ENCODE measurements around the gene MEIS3. TPM values are rescaled to one million over a fixed set of nuclear protein-coding genes. Genes with fewer than 3 reads are reported as not detected.
"Not testable (repeated sequence)": the region's sequence is repeated elsewhere in the genome, so short reads cannot be mapped to it uniquely, and the experiment has no call there.

Gene MEIS3
- total and polyA plus RNA-seq, 5 experiments from 2014 or later, result not detected

DNA sequence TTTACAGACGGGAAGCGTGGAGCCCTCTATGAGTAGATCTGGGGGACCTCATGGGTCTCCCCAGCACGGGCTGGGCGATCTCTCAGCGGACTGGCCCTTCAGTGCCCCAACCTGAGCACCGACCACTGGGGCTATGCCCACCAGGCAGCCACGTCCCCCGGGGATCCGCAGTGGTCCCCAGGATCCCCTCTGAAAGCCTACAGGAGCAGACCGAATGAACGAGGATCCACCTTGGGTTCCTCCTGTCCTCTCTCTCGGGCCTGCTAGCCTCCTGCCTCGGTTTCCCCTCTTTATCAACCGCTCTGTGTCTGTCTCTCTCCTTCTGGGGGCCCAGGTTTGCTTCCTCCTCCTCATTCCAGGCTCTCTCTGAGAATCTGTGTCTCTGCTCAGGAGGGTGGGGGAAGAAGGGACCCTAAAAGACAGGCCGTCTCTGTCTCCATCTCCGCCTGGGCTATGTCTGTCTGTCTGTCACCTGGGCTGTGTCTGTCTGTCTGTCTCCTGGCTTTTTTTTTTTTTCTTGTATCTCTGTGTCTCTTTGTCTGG, 2.0 kb upstream of the MEIS3 start:
- H3K27me3 Mint-ChIP-seq, result peaks cover 34 to 91% (median 78%) of the 10 kb centered on the region in 5 donors
- H3K9me3 Mint-ChIP-seq, result no peaks in the 10 kb centered on the region
- peak overlapping the region in 2 of 10 donors; percentile 70 for H3K27ac Mint-ChIP-seq
- ATAC-seq (no peak), DNase-seq (no peak)
- H3K4me3 Mint-ChIP-seq, result peak overlapping the region in 5 of 10 donors; percentile 9 to 63 (median 34)
- peaks cover 25 to 67% (median 44%) of the 10 kb centered on the region in 4 donors for H3K4me1 Mint-ChIP-seq
- POLR2A ChIA-PET, result no interaction called here
- H3K36me3 Mint-ChIP-seq, result peaks cover 0 to 13% (median 10%) of the 10 kb centered on the region in 3 donors

DNA sequence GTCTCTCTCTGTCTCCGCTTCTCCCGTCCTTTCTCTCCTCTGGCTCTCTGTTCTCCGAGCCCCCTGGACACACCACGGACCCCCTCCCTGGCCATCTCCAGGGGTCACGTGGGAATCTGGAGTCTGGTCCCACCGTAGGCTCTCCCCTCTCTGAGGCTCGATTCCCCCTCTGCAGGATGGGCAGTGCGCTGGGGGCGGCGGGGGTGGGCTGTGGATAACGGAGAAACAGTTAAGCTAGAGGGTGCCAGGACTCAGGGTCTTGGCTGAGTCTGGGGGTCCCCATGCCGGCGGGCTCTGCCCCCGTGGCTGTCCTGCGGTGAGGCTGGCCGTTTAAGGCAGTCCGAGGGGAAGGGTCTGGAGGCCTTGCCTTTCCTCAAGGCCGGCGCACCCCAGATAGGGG, 462 bp upstream of the MEIS3 start:
- H3K9me3 Mint-ChIP-seq, result no peaks in the 10 kb centered on the region
- ATAC-seq, result no peak
- H3K4me1 Mint-ChIP-seq, result peaks cover 25 to 69% (median 45%) of the 10 kb centered on the region in 4 donors
- no peak overlapping the region for H3K27ac Mint-ChIP-seq
- H3K36me3 Mint-ChIP-seq, result peaks cover 0 to 13% (median 10%) of the 10 kb centered on the region in 3 donors
- peak overlapping the region in 1 of 10 donors; percentile 25 for H3K4me3 Mint-ChIP-seq
- POLR2A ChIA-PET, result no interaction called here
- no peak for DNase-seq
- peaks cover 32 to 91% (median 84%) of the 10 kb centered on the region in 5 donors for H3K27me3 Mint-ChIP-seq

DNA sequence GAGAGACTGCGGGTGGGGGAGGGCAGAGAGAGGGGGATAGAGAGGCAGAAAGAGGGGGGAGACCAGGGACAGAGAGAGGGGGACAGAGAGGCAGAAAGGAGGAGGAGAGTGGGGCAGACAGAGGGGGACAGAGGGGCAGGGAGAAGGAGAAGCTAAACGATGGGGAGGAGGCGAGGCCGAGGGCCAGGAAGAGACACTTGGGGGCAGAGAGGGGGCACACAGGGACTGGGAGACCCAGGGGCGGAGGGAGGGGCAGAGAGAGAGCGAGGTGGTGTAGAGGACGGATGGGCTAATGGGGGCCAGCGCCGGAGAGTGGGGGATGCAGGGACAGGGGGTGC, 666 bp downstream of the MEIS3 start:
- Mint-ChIP-seq H3K27ac (peak overlapping the region in 1 of 10 donors; percentile 48), H3K4me1 (peaks cover 25 to 69% (median 45%) of the 10 kb centered on the region in 4 donors), H3K9me3 (no peaks in the 10 kb centered on the region), H3K27me3 (peaks cover 35 to 91% (median 83%) of the 10 kb centered on the region in 5 donors), H3K36me3 (peaks cover 0 to 13% (median 10%) of the 10 kb centered on the region in 3 donors), H3K4me3 (peak overlapping the region in 7 of 10 donors; percentile 15 to 87 (median 72))
- peak in 1 of 2 donors; percentile 24 for ATAC-seq
- POLR2A ChIA-PET, result interaction anchor here (0.8 kb wide), 1 partner anchor 9 kb away, joined by 3 read pairs; no protein-coding TSS in a partner anchor
- DNase-seq, result no peak

DNA sequence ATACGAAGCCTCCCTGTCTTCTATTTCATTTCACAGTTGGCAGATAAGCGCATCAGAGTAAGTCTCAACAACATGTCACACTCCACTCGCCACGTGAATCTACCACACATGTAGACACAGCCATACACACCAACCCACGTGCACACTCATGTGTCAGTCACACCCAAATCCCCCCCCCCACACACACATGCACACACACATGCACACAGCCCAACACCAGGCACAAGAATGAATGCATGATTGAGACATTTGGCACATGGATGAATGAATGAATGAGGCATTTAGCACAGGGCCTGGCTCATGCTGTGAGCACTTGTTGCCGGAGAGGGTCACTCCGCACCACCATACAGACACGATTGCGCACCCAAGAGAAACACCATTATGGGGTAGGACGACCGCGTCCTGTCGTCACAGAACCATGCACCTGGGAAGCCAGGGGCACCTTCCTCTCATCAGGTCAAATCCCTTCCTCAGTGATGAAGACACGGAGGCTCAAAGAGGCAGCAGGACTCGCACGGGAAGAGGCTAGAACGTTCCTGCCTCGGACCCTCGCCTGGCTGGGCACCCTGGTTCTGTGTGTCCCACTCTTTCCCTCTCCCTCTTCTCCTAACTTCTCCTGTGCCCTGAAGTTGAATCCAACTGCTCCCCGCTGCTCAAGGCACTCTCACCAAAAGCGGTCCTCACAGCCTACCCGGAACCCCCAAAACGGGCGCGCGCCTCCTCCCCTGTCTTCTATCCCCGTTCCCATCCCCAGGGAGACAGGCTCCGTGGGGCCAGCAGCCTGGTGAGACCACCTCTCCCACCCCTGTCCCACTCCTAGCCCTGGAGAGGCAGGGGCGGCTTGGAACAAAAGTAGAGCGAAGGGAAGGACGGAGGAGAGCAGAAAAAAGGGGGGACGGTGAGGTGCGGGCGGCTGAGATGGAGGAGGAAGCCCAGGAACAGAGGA, 1.3 kb downstream of the MEIS3 start:
- peak; percentile 21 to 51 for ATAC-seq
- DNase-seq, result no peak
- Mint-ChIP-seq H3K27ac (peak overlapping the region in 4 of 10 donors; percentile 15 to 50 (median 44)), H3K4me1 (peaks cover 25 to 63% (median 40%) of the 10 kb centered on the region in 4 donors), H3K4me3 (peak overlapping the region; percentile 46 to 87 (median 64)), H3K9me3 (no peaks in the 10 kb centered on the region), H3K27me3 (peaks cover 36 to 91% (median 77%) of the 10 kb centered on the region in 5 donors), H3K36me3 (peaks cover 0 to 11% (median 9%) of the 10 kb centered on the region in 3 donors)
- POLR2A ChIA-PET, result interaction anchor here (0.8 kb wide), 1 partner anchor 10 kb away, joined by 3 read pairs; no protein-coding TSS in a partner anchor

DNA sequence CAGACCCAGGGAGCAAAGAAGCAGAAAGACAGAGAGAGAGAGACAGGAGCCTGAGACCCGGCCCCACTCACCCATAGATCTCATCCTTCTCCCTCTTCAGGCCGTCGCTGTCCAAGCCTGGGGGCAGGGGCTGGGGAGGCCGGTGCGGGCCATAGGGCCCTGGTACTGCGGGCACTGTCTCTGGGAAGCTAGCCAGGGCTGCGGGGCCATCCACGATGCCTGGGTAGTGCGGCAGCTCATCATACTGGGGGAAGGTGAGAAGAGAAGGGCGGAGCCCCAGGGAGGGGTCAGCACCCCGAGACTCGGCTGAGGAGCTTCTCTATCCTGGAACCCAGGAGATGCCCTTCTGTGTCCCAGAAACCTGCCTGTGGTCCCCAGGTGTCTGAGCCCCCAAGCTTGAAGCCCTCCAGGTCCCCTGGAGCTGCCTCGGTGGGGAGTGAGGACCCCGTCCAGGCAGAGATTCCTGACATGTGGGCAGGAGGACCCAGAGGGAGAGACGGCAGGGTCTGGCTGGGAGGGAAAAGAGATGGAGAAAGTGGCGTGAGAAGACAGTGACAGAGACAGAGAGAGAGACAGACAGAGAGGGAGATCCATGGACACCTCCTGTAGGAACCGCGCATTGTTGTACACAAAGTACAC, 2.1 kb downstream of the MEIS3 start:
- no peak overlapping the region for H3K27ac Mint-ChIP-seq
- H3K27me3 Mint-ChIP-seq, result peaks cover 28 to 84% (median 69%) of the 10 kb centered on the region in 5 donors
- H3K4me3 Mint-ChIP-seq, result peak overlapping the region in 9 of 10 donors; percentile 9 to 87 (median 63)
- DNase-seq (no peak), ATAC-seq (no peak)
- H3K9me3 Mint-ChIP-seq, result no peaks in the 10 kb centered on the region
- peaks cover 0 to 6% (median 1%) of the 10 kb centered on the region in 3 donors for H3K36me3 Mint-ChIP-seq
- POLR2A ChIA-PET, result no interaction called here
- peaks cover 23 to 55% (median 33%) of the 10 kb centered on the region in 4 donors for H3K4me1 Mint-ChIP-seq

DNA sequence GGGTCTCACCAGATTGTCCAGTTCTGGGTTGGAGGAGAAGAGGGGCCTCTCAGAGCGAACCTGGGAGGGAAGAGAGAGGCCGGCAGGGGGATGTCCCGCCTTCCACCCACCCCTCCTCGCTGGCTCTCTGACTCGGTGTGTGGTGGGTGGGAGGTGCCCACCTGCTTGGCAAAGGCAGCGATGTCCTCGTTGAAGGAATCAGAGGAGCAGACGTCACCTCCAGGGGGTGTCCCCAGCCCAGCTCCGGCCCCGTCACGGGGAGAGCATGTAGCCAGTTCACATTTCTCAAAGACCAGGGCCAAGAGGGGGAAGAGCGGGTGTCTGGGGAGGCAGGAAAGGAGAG, 2.7 kb downstream of the MEIS3 start:
- Mint-ChIP-seq H3K27me3 (peaks cover 26 to 78% (median 64%) of the 10 kb centered on the region in 5 donors), H3K36me3 (peaks cover 0 to 5% (median 0%) of the 10 kb centered on the region in 3 donors), H3K4me1 (peaks cover 22 to 49% (median 30%) of the 10 kb centered on the region in 4 donors), H3K9me3 (no peaks in the 10 kb centered on the region), H3K27ac (no peak overlapping the region), H3K4me3 (peak overlapping the region in 1 of 10 donors; percentile 9)
- ATAC-seq, result no peak
- POLR2A ChIA-PET, result no interaction called here
- DNase-seq, result no peak

DNA sequence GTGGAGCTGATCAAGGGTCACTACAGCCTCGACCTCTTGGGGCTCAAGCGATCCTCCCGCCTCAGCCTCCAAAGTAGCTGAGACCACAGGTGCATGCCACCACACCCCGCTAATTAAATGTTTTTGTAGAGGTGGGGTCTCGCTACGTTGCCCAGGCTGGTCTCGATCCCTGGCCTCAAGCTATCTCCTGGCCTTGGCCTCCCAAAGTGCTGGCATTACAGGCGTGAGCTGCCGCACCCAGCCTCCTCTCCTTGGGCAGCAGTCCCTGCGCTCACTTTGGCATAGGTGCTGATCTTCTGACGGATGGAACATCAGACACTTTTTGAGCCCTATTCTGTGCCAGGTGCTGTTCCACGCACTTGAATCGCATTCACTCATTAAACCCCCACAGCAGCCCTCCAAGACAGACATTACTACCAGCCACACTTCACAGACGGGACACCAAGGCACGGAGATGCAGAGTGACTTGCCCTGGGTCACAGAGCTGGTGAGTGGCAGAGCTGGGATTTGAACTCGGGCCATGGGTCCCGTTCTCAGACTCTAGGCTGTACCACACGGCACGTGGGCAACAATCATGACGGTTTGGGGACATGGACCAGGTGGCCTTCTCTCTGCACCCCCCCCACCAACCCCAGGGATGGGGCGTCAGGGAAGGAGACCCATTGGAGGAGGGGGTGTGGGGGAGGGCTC, 3.2 kb downstream of the MEIS3 start:
- peaks cover 0 to 5% (median 0%) of the 10 kb centered on the region in 3 donors for H3K36me3 Mint-ChIP-seq
- ATAC-seq, result no peak
- H3K4me3 Mint-ChIP-seq, result peak overlapping the region in 2 of 10 donors; percentile 31 to 52
- no peak for DNase-seq
- POLR2A ChIA-PET, result interaction anchor here (0.6 kb wide), 1 partner anchor 273 kb away, joined by 3 read pairs; no protein-coding TSS in a partner anchor
- peak overlapping the region in 1 of 10 donors; percentile 34 for H3K27ac Mint-ChIP-seq
- peaks cover 17 to 43% (median 25%) of the 10 kb centered on the region in 4 donors for H3K4me1 Mint-ChIP-seq
- no peaks in the 10 kb centered on the region for H3K9me3 Mint-ChIP-seq
- peaks cover 23 to 73% (median 59%) of the 10 kb centered on the region in 5 donors for H3K27me3 Mint-ChIP-seq

DNA sequence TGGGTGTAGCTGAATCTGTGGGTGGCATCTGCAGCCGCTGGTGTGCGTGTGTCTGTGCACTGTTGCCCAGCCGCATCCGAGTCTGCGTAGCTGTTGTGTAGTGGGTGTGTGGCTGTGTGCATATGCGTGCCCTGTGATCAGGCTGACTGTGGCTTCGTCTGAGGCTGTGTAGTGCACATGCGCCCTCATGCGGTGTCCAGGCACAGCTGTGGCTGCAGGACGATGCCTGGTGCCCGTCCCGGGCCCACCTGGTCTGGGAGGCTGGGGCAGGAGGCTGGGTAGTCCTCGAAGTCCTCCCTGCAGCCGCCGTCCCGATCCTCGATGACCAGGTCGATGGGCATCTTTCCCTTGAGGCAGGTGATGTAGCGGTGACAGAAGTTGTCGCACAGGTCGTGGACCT, 4.9 kb downstream of the MEIS3 start:
- DNase-seq, result no peak
- Mint-ChIP-seq H3K27me3 (peaks cover 23 to 60% (median 45%) of the 10 kb centered on the region in 5 donors), H3K27ac (peak overlapping the region in 1 of 10 donors; percentile 60), H3K9me3 (no peaks in the 10 kb centered on the region), H3K36me3 (no peaks in the 10 kb centered on the region), H3K4me1 (peaks cover 10 to 28% (median 16%) of the 10 kb centered on the region in 4 donors), H3K4me3 (peak overlapping the region in 1 of 10 donors; percentile 29)
- POLR2A ChIA-PET, result no interaction called here
- no peak for ATAC-seq

DNA sequence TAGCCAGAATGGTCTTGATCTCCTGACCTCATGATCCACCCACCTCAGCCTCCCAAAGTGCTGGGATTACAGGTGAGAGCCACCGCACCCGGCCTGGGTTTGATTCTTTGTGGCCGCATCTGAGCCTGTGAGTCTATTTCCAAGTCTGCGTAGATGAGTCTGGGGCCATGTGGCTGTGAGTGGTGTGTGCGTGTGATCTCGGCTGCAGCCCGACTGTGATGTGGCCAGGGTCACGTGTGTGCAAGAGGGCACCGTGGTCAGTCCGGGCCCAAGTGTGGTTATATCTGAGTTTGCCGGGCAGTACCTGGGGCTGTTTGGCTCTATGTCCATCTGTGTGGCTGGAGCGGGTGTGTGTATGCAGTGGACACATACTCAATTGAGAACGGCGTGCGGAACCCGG, 5.4 kb downstream of the MEIS3 start:
- Mint-ChIP-seq H3K27ac (no peak overlapping the region), H3K36me3 (peaks cover 0 to 3% (median 0%) of the 10 kb centered on the region in 3 donors), H3K27me3 (peaks cover 28 to 65% (median 50%) of the 10 kb centered on the region in 5 donors), H3K4me3 (no peak overlapping the region), H3K4me1 (peaks cover 10 to 26% (median 17%) of the 10 kb centered on the region in 4 donors), H3K9me3 (no peaks in the 10 kb centered on the region)
- POLR2A ChIA-PET, result no interaction called here
- ATAC-seq (no peak), DNase-seq (no peak)

DNA sequence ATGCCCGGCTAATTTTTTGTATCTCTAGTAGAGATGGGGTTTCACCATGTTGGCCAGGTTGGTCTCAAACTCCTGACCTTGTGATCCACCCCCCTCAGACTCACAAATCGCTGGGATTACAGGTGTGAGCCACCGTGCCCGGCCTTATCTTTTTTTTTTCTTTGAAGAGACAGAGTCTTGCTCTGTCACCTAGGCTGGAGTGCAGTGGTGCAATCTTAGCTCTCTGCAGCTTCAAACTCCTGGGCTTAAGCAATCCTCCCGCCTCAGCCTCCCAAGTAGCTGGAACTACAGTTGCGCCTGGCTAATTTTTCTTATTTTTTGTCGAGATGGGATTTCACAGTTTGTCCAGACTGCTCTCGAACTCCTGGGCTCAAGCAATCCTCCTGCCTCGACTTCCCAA, 7.6 kb downstream of the MEIS3 start:
- H3K27ac Mint-ChIP-seq, H3K4me3 Mint-ChIP-seq, DNase-seq, H3K4me1 Mint-ChIP-seq, ATAC-seq, H3K9me3 Mint-ChIP-seq: not testable (repeated sequence)
- peaks cover 25 to 64% (median 44%) of the 10 kb centered on the region in 5 donors for H3K27me3 Mint-ChIP-seq
- peaks cover 0 to 12% (median 2%) of the 10 kb centered on the region in 3 donors for H3K36me3 Mint-ChIP-seq
- POLR2A ChIA-PET, result interaction anchor here (0.6 kb wide), 1 partner anchor 134 kb away, joined by 3 read pairs; no protein-coding TSS in a partner anchor

DNA sequence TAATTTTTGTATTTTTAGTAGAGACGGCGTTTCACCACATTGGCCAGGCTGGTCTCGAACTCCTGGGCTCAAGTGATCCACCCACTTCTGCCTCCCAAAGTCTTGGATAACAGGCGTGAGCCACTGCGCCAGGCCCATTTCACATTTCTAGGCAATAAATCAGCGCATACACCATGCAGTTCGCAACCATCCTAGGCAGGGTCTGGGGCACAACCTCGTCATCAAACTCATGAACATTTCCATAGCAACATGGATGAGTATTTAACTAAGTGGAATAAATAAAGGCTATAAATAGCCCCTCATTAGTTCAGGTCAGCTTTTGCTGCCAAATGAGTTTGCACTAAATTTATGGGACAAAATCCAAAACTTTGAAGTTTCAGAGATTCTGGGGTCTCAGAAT, 8.2 kb downstream of the MEIS3 start:
- POLR2A ChIA-PET, result interaction anchor here (0.6 kb wide), 1 partner anchor 134 kb away, joined by 3 read pairs; no protein-coding TSS in a partner anchor
- ATAC-seq (no peak), DNase-seq (no peak)
- Mint-ChIP-seq H3K36me3 (peaks cover 0 to 12% (median 2%) of the 10 kb centered on the region in 3 donors), H3K4me3 (no peak overlapping the region), H3K27me3 (peaks cover 27 to 64% (median 44%) of the 10 kb centered on the region in 5 donors), H3K4me1 (peaks cover 0 to 8% (median 3%) of the 10 kb centered on the region in 4 donors), H3K9me3 (peaks cover 0 to 5% (median 0%) of the 10 kb centered on the region in 9 donors), H3K27ac (no peak overlapping the region)

Data from naive thymus-derived CD8-positive, alpha-beta T cell (primary cell).